Cardiac septum (tissue), 1 donor: ENCODE results near the gene CEP76. TPM values are rescaled to one million over a fixed set of nuclear protein-coding genes. Genes with fewer than 3 reads are reported as not detected.
"Not testable (repeated sequence)": the region's sequence is repeated elsewhere in the genome, so short reads cannot be mapped to it uniquely, and the experiment has no call there.

Source experiments
- DNase-seq: peaks from one replicate; pipeline ENCODE4 v3.0.0-alpha.2; 2020; ENCODE audit warnings: low spot score
- intact Hi-C: fragments of 100-400 bp; cut with DNase I; formaldehyde crosslinking; loops from one replicate; pipeline ENCODE4 v1.14.0; 2022
- total RNA-seq: library from RNA; stranded (reverse); fragmentation: NEBNext Ultra II Directional; extraction: Animal tissue kit (Norgen Biotek cat#: 25700); gene quantifications from one replicate; pipeline ENCODE4 v1.2.1, GENCODE V29; 2021
- donor health status: DM: no; HTN: no; CAD: no.

CEP76 gene
- total RNA-seq, 1 donor from 2014 or later: 3.2 TPM

GRCh38 chr18:12652861-12653401, 49.6 kb downstream of the CEP76 start:
- no peak for DNase-seq

DNA sequence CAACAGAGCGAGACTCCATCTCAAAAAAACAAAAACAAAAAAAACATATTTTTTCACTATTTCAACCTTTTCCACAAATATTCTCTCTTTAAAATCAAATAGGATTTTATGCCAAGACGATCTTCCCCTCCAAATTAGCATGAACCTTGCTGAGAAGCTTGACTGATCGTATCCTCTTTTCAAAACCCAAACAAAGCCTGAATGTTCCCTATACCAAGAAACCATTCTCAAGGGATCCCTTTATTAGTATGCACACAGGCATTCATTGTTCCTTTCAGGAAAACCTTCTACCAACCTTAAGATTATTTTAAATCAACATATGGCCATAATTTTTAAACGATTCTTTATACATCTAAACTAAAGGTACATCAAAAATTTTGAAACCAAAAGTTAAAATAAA, 50.9 kb downstream of the CEP76 start:
- intact Hi-C loops: no loop called here
- DNase-seq: no peak

More at GRCh38 chr18:12652861-12653401, 49.6 kb downstream of the CEP76 start:
- intact Hi-C loops: no loop called here

- DNase-seq: no peak
- intact Hi-C loops: no loop called here
Observed at GRCh38 chr18:12647773-12648172, 54.8 kb downstream of the CEP76 start.

- DNase-seq: peak; percentile 86
- intact Hi-C loops: no loop called here
Observed at GRCh38 chr18:12645751-12646203, 56.7 kb downstream of the CEP76 start.

DNA sequence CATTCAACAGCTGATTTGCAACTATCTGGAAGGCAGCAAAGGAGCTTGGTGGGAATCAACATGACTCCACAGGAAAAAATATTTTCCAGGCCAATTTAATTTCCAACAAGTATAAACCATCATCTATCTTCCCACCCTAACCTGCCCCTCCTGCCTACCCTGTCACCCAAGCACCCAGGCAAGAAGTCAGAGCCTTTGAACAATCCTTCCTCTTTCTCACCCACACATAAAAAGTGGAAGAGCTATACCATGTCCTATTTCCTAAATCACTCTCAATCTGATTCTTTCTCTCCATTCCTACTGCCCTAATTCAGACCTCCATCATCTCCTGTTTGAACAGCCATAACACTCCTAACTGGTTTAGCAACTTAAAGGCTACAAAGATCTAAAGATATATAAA, 57.3 kb downstream of the CEP76 start:
- intact Hi-C loops: no loop called here
- DNase-seq: no peak

- intact Hi-C loops, DNase-seq: not testable (repeated sequence)
Observed at GRCh38 chr18:12643756-12644155, 58.8 kb downstream of the CEP76 start.

GRCh38 chr18:12640881-12641200, 61.7 kb downstream of the CEP76 start:
- intact Hi-C loops: no loop called here
- DNase-seq: no peak

- peak; percentile 79 for DNase-seq
Observed at GRCh38 chr18:12639990-12640880, 62.3 kb downstream of the CEP76 start.

DNA sequence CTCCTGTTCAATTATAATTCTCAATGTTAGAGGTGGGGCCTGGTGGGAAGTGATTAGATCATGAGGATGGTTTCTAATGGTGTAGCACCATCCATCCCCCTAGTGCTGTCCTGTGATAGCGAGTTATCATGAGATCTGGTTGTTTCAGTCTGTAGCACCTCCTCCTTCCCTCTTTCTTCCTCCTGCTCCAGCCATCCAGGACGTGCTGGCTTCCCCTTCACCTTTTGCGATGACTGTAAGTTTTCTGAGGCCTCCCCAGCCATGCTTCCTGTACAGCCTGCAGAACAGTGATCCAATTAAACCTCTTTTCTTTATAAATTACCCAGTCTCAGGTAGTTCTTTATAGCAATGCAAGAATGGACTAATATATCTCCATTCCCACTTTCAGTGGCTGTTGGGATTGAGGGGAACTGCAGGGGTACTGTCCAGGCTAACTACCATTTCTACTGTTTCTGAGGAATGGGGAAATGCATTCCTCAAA, 63.8 kb downstream of the CEP76 start:
- intact Hi-C loops: no loop called here
- no peak for DNase-seq

More at GRCh38 chr18:12639990-12640880, 62.3 kb downstream of the CEP76 start:
- intact Hi-C loops: no loop called here

DNA sequence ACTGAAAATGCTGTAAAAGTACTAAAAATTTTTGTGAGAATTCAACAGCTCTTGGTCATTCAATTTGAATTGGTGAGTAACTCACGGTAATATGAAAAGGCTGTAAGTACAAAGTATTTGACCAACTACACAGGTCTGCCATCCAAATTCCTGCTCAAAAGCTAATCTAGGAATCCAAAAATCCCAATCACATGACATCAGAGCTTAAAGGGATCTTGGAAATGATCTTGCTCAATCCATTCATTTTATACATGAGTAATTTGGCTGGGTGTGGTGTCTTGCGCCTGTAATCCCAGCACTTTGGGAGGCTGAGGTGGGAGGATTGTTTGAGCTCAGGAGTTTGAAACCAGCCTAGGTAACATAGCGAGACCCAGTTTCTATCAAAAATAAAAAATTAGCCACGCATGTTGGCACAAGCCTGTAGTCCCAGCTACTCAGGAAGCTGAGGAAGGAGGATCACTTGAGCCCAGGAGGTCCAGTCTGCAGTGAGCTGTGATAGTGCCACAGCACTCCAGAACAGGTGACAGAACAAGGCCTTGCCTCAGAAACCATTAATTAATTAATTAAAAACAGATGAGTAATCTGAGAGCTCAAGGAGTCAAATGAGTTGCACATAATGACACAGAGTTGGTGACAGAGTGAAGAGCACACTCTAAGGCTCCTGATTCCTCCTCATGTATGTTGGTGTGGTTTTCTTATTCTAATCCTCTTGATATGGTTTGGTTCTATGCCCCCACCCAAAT, 64.5 kb downstream of the CEP76 start:
- DNase-seq: no peak
- intact Hi-C loops: no loop called here

DNA sequence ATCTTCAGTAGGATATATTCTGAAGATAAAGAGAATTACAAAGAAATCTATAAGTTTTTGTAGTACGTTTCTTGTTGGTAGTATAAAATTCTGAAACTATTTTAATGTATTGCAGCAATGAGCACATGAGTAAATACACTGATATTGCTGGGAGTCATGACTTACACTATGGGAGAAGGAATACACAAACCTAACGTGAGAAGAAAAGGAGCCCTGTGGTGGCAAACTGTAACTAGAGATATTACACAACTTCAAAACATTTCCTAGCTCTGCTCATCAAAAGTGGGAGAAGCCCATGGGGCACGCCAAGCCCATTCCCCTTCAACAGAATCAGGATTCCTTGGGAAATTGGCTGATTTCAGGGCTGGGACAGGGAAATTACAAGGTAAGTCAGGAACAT, 65.1 kb downstream of the CEP76 start:
- intact Hi-C loops: no loop called here
- no peak for DNase-seq

GRCh38 chr18:12631831-12632477, 70.6 kb downstream of the CEP76 start:
- no peak for DNase-seq
- intact Hi-C loops: no loop called here

- no peak for DNase-seq
Observed at GRCh38 chr18:12630136-12630535, 72.4 kb downstream of the CEP76 start.

GRCh38 chr18:12628706-12629702, 73.5 kb downstream of the CEP76 start:
- no peak for DNase-seq
- intact Hi-C loops: no loop called here

More at GRCh38 chr18:12630136-12630535, 72.4 kb downstream of the CEP76 start:
- intact Hi-C loops: no loop called here

DNA sequence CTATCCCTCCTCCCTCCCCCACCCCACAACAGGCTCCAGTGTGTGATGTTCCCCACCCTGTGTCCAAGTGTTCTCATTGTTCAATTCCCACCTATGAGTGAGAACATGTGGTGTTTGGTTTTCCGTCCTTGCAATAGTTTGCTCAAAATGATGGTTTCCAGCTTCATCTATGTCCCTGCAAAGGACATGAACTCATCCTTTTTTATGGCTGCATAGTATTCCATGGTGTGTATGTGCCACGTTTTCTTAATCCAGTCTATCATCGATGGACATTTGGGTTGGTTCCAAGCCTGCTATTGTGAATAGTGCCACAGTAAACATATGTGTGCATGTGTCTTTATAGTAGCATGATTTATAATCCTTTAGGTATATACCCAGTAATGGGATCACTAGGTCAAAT, 75.3 kb downstream of the CEP76 start:
- DNase-seq, intact Hi-C loops: not testable (repeated sequence)

DNA sequence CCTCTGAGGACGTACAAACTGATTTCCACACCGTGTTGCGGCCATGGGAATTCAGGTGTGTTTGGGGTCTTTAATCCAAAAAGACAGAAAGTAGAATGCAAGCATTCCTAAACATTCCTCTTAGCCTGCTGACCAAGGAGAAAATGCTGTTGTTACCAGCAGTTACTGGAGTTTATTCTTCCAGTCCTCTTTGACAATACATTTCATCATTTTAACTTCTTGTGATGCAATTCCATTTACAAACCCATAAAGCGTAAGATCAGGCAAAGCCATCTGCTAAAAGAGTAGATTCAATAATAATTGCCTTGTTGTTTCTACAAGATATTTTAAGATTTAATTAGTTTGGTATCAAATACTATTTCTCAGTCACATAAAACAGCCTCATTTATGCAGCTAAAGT, 77.3 kb downstream of the CEP76 start:
- DNase-seq: no peak
- intact Hi-C loops: no loop called here
